K562 (cell line): ENCODE measurements around the gene CCL27. TPM values are rescaled to one million over a fixed set of nuclear protein-coding genes. Genes with fewer than 3 reads are reported as not detected.

Source experiments
- ATAC-seq: fragments of 200-7000 bp; cut with Tn5 transposase; 3 replicates; pipeline ENCODE4 v1.9.1; 2020; ENCODE audit warnings: moderate library complexity
- BruUV-seq: library from RNA; stranded (reverse); fragments of 400-500 nt; replicated peaks from 2 replicates; lab custom pipeline; 2021; lab: Mats Ljungman, UMichigan
- CTCF ChIA-PET: fragments of 300-600 bp; formaldehyde crosslinking; extraction: SDS; loops from one replicate; lab custom pipeline; 2021; ENCODE audit warnings: low intra/inter-chr PET ratio; lab: Yijun Ruan, JAX
- POLR2A ChIA-PET: fragments of 300-600, 350-650 bp; sonication (Branson Sonifier 250); formaldehyde crosslinking; extraction: SDS; loops from one replicate; lab custom pipeline; 2021; ENCODE audit warnings: antibody characterized with exemption, inconsistent platforms; lab: Yijun Ruan, JAX
- DNase-seq, 4 experiments: peaks; one replicate each; pipeline versions ENCODE4 v3.0.0 to v3.0.0-alpha.2; 2011 to 2018; ENCODE audit warnings: low spot score in 3 of 4, mixed read lengths in 3 of 4; ENCODE audit errors: extremely low read depth in 1 of 4
- FAIRE-seq: peaks from 2 replicates; lab custom pipeline; 2011; peaks lifted over from hg19 to GRCh38; lab: Jason Lieb, UNC
- H2AFZ ChIP-seq: 2 replicates; pipeline ENCODE4 v1.6.0; 2011; ENCODE audit warnings: low read depth, low read length, control low read depth, inconsistent platforms
- H3K27ac ChIP-seq: fragments of 200-600 bp; 3 replicates; pipeline ENCODE4 v1.8.0; 2011; ENCODE audit warnings: low read depth, mild to moderate bottlenecking, control low read depth, inconsistent platforms, low read length, moderate library complexity, mixed read lengths; ENCODE audit errors: extremely low read depth
- H3K27me3 ChIP-seq, 2 experiments: fragments of 300-600 bp in 1 of 2; 2 replicates in 1 of 2; 3 replicates in 1 of 2; pipeline versions ENCODE4 v1.6.0 to v1.8.0; 2011; ENCODE audit warnings: inconsistent platforms in 2 of 2, low read length in 2 of 2, mild to moderate bottlenecking in 1 of 2, mixed read lengths in 1 of 2, moderate library complexity in 1 of 2; ENCODE audit not compliant: control insufficient read depth in 2 of 2, insufficient read depth in 2 of 2
- H3K36me3 ChIP-seq: fragments of 300-600 bp; 3 replicates; pipeline ENCODE4 v1.8.0; 2011; ENCODE audit warnings: mild to moderate bottlenecking, low read length, inconsistent platforms; ENCODE audit not compliant: control insufficient read depth, insufficient read depth
- H3K4me1 ChIP-seq, 2 experiments: fragments of 200-600 bp in 1 of 2; replicated peaks in 1 of 2; 2 replicates in 1 of 2; 3 replicates in 1 of 2; pipeline versions ENCODE4 v1.5.1 to v1.8.0; 2011; ENCODE audit warnings: inconsistent platforms in 2 of 2, low read length in 2 of 2, mild to moderate bottlenecking in 1 of 2, mixed read lengths in 1 of 2, moderate library complexity in 1 of 2; ENCODE audit not compliant: control insufficient read depth in 2 of 2, insufficient read depth in 2 of 2
- H3K4me2 ChIP-seq: 2 replicates; pipeline ENCODE4 v1.6.1; 2011; ENCODE audit warnings: low read length, control low read depth, inconsistent platforms, mixed read lengths; ENCODE audit not compliant: insufficient read depth
- H3K4me3 ChIP-seq: fragments of 200-600 bp; sonication (generic), shearing (Covaris generic); 2 replicates; pipeline ENCODE4 v1.5.1; 2016; ENCODE audit warnings: control low read depth, inconsistent platforms
- H3K79me2 ChIP-seq: fragments of 200-600 bp; 3 replicates; pipeline ENCODE4 v1.8.0; 2011; ENCODE audit warnings: low read length, inconsistent platforms; ENCODE audit not compliant: control insufficient read depth, insufficient read depth
- H3K9ac ChIP-seq, 2 experiments: 2 replicates each; pipeline versions ENCODE4 v1.6.0 to v1.6.1; 2011; ENCODE audit warnings: low read depth in 2 of 2, low read length in 2 of 2, control low read depth in 1 of 2, inconsistent platforms in 1 of 2, mild to moderate bottlenecking in 1 of 2, mixed read lengths in 1 of 2; ENCODE audit not compliant: insufficient read depth in 1 of 2
- H3K9me1 ChIP-seq: one replicate; pipeline ENCODE4 v1.6.0; 2011; ENCODE audit warnings: inconsistent platforms, mild to moderate bottlenecking, low read length, moderate library complexity; ENCODE audit not compliant: control insufficient read depth, insufficient read depth
- H3K9me3 ChIP-seq: replicated peaks from 2 replicates; pipeline ENCODE4 v1.5.1; 2011; ENCODE audit warnings: low read depth, low read length, inconsistent platforms; ENCODE audit not compliant: control insufficient read depth, insufficient read depth
- H4K20me1 ChIP-seq: replicated peaks from 2 replicates; pipeline ENCODE4 v1.6.1; 2011; ENCODE audit warnings: low read length, inconsistent platforms, mixed read lengths; ENCODE audit not compliant: control insufficient read depth, insufficient read depth
- BRCA1 ChIP-seq, 2 experiments: fragments of 450-650 bp in 1 of 2; sonication (generic) in 1 of 2; formaldehyde crosslinking in 1 of 2; IDR thresholded peaks; 2 replicates each; pipeline versions ENCODE4 v1.5.0 to v1.6.1; 2017 to 2020; ENCODE audit warnings: mild to moderate bottlenecking in 1 of 2, missing genetic modification reagents in 1 of 2
- CTCF ChIP-seq, 3 experiments: IDR thresholded peaks in 2 of 3; conservative IDR thresholded peaks in 1 of 3; 2 replicates each; pipeline ENCODE4 v1.5.1; 2011 to 2012; ENCODE audit warnings: low read length in 3 of 3, mild to moderate bottlenecking in 3 of 3, control low read depth in 2 of 3, improper control_type of control experiment in 1 of 3, inconsistent platforms in 1 of 3, low read depth in 1 of 3, mixed read lengths in 1 of 3, moderate library complexity in 1 of 3; ENCODE audit not compliant: insufficient read depth in 2 of 3
- JUNB ChIP-seq: fragments of 450-650 bp; formaldehyde crosslinking; conservative IDR thresholded peaks from 2 replicates; pipeline ENCODE4 v1.4.0; 2020; ENCODE audit warnings: mild to moderate bottlenecking
- KLF10 ChIP-seq: fragments of 250-450 bp; sonication (Bioruptor Pico); IDR thresholded peaks from 2 replicates; pipeline ENCODE4 v1.6.1; 2021; ENCODE audit warnings: matching md5 sums
- MBD2 ChIP-seq: sonication (generic); IDR thresholded peaks from 2 replicates; pipeline ENCODE4 v1.6.1; 2016; ENCODE audit warnings: low read depth, borderline replicate concordance
- MYBL2 ChIP-seq, 2 experiments: fragments of 450-650 bp in 1 of 2; sonication (generic) in 1 of 2; formaldehyde crosslinking in 1 of 2; IDR thresholded peaks; 2 replicates each; pipeline versions ENCODE4 v1.6.1 to v1.8.1; 2017 to 2022; ENCODE audit warnings: borderline replicate concordance in 1 of 2, inconsistent platforms in 1 of 2, low read depth in 1 of 2, mild to moderate bottlenecking in 1 of 2, missing genetic modification reagents in 1 of 2, moderate library complexity in 1 of 2
- PCBP1 ChIP-seq: fragments of 200-400 bp; formaldehyde crosslinking; IDR thresholded peaks from 2 replicates; pipeline ENCODE4 v1.6.1; 2018; ENCODE audit warnings: mild to moderate bottlenecking, low read depth, low read length; ENCODE audit not compliant: poor library complexity, severe bottlenecking
- PKNOX1 ChIP-seq: fragments of 450-650 bp; IDR thresholded peaks from 2 replicates; pipeline ENCODE4 v1.6.1; 2016
- POU5F1 ChIP-seq: fragments of 150-350 bp; IDR thresholded peaks from 2 replicates; pipeline ENCODE4 v1.6.1; 2014; ENCODE audit warnings: borderline replicate concordance, low read length, low read depth, mild to moderate bottlenecking; ENCODE audit not compliant: partially characterized antibody
- RBBP5 ChIP-seq: fragments of 200-600 bp; sonication (generic); IDR thresholded peaks from 2 replicates; pipeline ENCODE4 v1.6.1; 2012; ENCODE audit warnings: borderline replicate concordance, mild to moderate bottlenecking, low read length, control low read depth, inconsistent platforms; ENCODE audit not compliant: insufficient read depth, poor library complexity, severe bottlenecking
- SAFB ChIP-seq: fragments of 200-400 bp; formaldehyde crosslinking; IDR thresholded peaks from 2 replicates; pipeline ENCODE4 v1.6.1; 2017; ENCODE audit warnings: low read depth, low read length, borderline replicate concordance
- TAL1 ChIP-seq: fragments of 450-650 bp; IDR thresholded peaks from 2 replicates; pipeline ENCODE4 v1.6.1; 2016; ENCODE audit warnings: mild to moderate bottlenecking
- U2AF2 ChIP-seq: fragments of 200-400 bp; formaldehyde crosslinking; optimal IDR thresholded peaks from 2 replicates; pipeline ENCODE3; 2017; ENCODE audit warnings: low read depth, mild to moderate bottlenecking, low read length
- ZNF133 ChIP-seq: fragments of 250-450 bp; sonication (Bioruptor Pico); IDR thresholded peaks from 2 replicates; pipeline ENCODE4 v1.4.0; 2020; ENCODE audit warnings: mild to moderate bottlenecking
- ZNF134 ChIP-seq: fragments of 250-450 bp; sonication (Bioruptor Pico); conservative IDR thresholded peaks from 2 replicates; pipeline ENCODE4 v1.4.0; 2020
- WGBS: fragments of 100-300 bp; shearing (Covaris generic); methylation state at CpG from one replicate; pipeline ENCODE4 v1.1.6; 2016; ENCODE audit warnings: low coverage, mixed read lengths; ENCODE audit not compliant: insufficient coverage; ENCODE audit errors: missing lambda C conversion rate; 5-methylcytosine and 5-hydroxymethylcytosine counted together
- in situ Hi-C: fragments of 300-500 bp; cut with MboI; formaldehyde crosslinking; loops from 4 replicates; pipeline ENCODE4 v1.15.0; 2018; ENCODE audit warnings: inconsistent platforms, mixed read lengths
- intact Hi-C: fragments of 100-400 bp; cut with micrococcal nuclease; formaldehyde crosslinking; loops from 2 replicates; pipeline ENCODE4 v1.14.2; 2022
- polyA plus RNA-seq, 8 experiments: library from polyadenylated mRNA; depleted of rRNA in 4 of 8; stranded (reverse) in 5 of 8; unstranded in 3 of 8; fragments of >200 nt; fragmentation: Nextera tagmentation in 2 of 8; fragmentation: Illumina TruSeq in 1 of 8; extraction: Ambion mirVana in 2 of 8; extraction: Trizol in 1 of 8; gene quantifications; 2 replicates each; pipeline versions ENCODE4 v1.2.1 to v1.2.3, GENCODE V29; 2011 to 2014; ENCODE audit warnings: inconsistent platforms in 1 of 8, missing spikeins in 1 of 8
- total RNA-seq, 7 experiments: library from RNA; depleted of rRNA in 6 of 7; stranded (reverse); fragments of >200 nt in 6 of 7; fragmentation: Illumina TruSeq in 2 of 7; extraction: Trizol in 2 of 7; gene quantifications; 2 replicates each; pipeline versions ENCODE4 v1.2.1 to v1.2.3, GENCODE V29; 2011 to 2021; ENCODE audit warnings: low replicate concordance in 1 of 7

The CCL27 gene
- total and polyA plus RNA-seq, 9 of the 15 experiments (the other 6 are each of a cell fraction or from before 2014, with no cell fraction given), result 0.10 to 0.53 (median 0.27) TPM; not detected in 5

GRCh38 chr9:34691936-34692315 lies 29.5 kb upstream of the CCL27 start:
- no peaks in the 10 kb centered on the region for H3K9me3 ChIP-seq
- DNase-seq (no peak), ATAC-seq (no peak), FAIRE-seq (no peak)
- 2% methylated on average over 5 of the region's 5 CpGs for WGBS
- no peak overlapping the region for H2AFZ ChIP-seq
- H3K27ac ChIP-seq, result no peak overlapping the region
- H3K79me2 ChIP-seq, result no peaks in the 10 kb centered on the region
- ChIA-PET CTCF (no interaction called here), POLR2A (interaction anchor here (1.1 kb wide), 1 partner anchor 24 kb away, joined by 3 read pairs; no protein-coding TSS in a partner anchor)
- BruUV-seq, result no TSS peak
- H3K27me3 ChIP-seq, result no peaks in the 10 kb centered on the region
- H3K9me1 ChIP-seq, result no peaks in the 10 kb centered on the region
- H3K36me3 ChIP-seq, result no peaks in the 10 kb centered on the region
- H3K9ac ChIP-seq, result no peak overlapping the region
- in situ Hi-C loops (no loop called here), intact Hi-C loops (no loop called here)
- no peaks in the 10 kb centered on the region for H3K4me1 ChIP-seq
- no peak overlapping the region for H3K4me2 ChIP-seq
- no peak for TF ChIP-seq U2AF2
- no peak for TF ChIP-seq JUNB (CRISPR knock-in tag)
- TF ChIP-seq MYBL2 (IDR thresholded peaks at IDR 0.05; ENCODE audit: low read depth), result no peak
- no peak for TF ChIP-seq MYBL2 (CRISPR knock-in tag; IDR thresholded peaks at IDR 0.05; ENCODE audit: borderline replicate concordance)
- TF ChIP-seq PKNOX1, result no peak
- no peak for TF ChIP-seq POU5F1
- no peak for TF ChIP-seq ZNF134
- TF ChIP-seq MBD2, result no peak
- TF ChIP-seq SAFB, result no peak
- TF ChIP-seq TAL1, result no peak
- no peak for TF ChIP-seq CTCF (IDR thresholded peaks at IDR 0.05 in 2 of 3, conservative IDR thresholded peaks at IDR 0.05 in 1 of 3; ENCODE audit: insufficient read depth in 2 of 3, low read depth in 1 of 3, low read length in 3 of 3)
- no peak for TF ChIP-seq RBBP5
- no peak for TF ChIP-seq PCBP1
- TF ChIP-seq KLF10 (CRISPR knock-in tag), result no peak
- TF ChIP-seq ZNF133 (CRISPR knock-in tag), result no peak
- no peak for TF ChIP-seq BRCA1 (IDR thresholded peaks at IDR 0.05)
- no peak for TF ChIP-seq BRCA1 (CRISPR knock-in tag; IDR thresholded peaks at IDR 0.05)
- peaks cover 3% of the 10 kb centered on the region; the same call in 1 of the 2 replicates for H4K20me1 ChIP-seq
- no peak overlapping the region for H3K4me3 ChIP-seq
